DLD1 (cell line): ENCODE results near the gene PATJ.
"Not testable (repeated sequence)": the region's sequence is repeated elsewhere in the genome, so short reads cannot be mapped to it uniquely, and the experiment has no call there.

Experiments used
- in situ Hi-C: cut with HindIII; loops from 2 replicates; pipeline ENCODE4 v1.10.0; 2017; ENCODE audit warnings: low sequenced_read_pairs

Gene PATJ

DNA sequence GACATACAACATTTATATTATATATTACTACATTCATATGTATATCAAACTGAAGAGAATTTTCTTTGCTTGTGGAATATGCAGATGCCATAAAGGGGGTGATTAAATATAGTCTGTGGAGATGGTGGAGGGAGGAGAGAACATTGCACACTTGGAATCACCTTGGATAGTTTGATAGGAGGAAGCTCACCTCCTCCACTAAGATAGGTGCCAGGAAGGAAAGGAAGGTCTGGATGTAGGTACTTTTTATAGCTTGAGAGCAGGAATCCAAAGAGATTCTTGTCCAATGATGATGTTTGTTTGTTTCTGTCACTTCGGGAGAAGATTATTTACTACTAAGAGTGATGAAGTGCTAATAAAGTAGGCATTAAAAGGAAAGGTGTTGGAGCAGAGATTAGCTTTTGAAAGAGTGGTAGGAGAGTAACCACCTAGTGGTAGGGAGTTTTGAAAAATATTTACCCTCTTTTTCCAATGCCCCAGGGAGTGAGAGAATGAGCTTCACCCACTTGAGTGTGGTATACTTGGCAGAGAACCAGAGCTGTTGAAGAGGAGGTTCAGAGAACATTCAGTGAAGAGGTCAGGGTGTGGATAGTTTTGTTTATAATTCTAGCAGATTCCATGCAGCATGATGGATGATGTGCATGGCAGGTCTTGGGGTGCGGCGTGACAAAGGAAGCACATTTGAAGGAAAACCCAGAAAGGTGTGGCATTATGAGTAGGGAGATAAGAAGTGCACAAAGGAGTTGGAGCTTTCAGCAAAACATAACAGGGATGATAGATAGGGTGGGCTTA is 145.0 kb downstream of the PATJ start:
- in situ Hi-C loops = no loop called here

DNA sequence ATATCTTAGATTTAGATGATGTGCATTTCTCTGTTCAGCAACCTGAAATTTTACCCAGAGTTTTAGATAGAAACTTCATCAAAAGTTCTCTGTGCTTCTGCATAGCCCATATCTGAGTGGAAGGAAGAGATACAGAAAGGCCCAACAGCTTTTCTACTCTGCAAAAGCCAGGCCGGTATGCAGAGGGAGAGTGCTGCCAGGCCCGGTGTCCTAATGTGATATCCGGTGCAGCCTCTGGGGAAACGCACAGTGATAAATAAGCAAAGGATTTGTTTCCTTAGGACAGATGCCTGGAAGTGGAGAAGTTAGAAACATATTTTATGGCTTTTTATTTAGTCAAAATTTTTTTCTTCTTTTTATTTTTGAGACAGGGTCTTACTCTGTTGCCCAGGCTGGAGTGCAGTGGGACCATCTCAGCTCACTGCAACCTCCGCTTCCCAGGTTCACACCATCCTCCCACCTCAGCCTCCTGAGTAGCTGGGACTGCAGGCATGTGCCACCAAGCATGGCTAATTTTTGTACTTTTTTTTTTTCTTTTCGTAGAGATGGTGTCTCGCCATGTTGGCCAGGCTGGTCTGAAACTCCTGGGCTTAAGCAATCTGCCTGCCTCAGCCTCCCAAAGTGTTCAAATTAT is 145.8 kb downstream of the PATJ start:
- in situ Hi-C loops = no loop called here

- in situ Hi-C loops = no loop called here
These were observed 146.5 kb downstream of the PATJ start for GRCh38 chr1:61888808-61889207.

DNA sequence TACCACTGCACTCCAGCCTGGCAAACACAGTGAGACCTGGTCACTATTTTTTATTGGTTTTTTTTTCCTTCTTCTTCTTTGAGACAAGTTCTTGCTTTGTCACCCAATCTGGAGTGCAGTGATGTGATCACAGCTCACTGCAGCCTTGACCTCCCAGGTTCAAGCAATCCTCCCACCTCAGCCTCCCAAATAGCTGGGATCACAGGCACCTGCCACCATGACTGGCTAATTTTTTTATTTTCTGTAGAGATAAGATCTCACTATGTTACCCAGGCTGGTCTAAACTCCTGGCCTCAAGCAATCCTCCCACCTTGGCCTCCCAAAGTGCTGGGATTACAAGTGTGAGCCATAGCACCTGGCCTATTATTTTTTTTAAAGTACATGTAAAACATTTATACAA is 148.2 kb downstream of the PATJ start:
- in situ Hi-C loops = not testable (repeated sequence)

DNA sequence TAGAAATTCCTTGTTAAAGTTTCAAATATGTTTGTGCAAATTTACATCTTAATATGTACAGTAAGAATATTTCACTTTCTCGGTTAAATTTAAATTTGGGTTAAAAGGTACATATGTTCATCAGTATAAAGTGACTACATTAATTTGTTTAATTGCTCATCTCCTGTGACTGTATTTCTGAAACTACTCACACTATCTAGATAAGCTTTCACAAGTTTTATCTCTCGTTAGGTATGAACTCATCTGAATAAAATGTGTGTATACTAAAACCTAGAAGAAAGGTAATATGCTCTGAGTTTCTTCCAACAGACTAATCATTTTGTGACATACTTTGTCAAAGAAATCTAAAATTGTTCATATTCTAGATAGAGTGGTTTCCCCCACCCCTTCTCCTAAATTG is 150.7 kb downstream of the PATJ start:
- in situ Hi-C loops = no loop called here

GRCh38 chr1:61894296-61894695 is 152.0 kb downstream of the PATJ start:
- in situ Hi-C loops = not testable (repeated sequence)

DNA sequence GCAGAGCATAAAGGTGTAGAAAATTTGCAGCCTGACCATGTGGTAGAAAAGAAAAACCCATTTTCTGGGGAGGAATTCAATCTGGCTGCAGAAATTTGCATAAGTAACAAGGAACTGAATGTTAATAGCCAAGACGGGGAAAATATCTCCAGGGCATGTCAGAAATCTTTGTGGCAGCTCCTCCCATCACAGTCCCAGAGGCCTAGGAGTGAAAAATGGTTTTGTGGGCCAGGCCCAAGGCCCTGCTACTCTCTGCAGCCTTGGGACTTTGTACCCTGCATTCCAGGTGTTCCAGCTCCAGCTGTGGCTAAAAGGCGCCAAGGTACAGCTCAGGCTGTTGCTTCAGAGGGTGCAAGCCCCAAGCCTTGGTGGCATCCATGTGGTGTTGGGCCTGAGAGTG is 152.9 kb downstream of the PATJ start:
- in situ Hi-C loops = no loop called here

- in situ Hi-C loops = no loop called here
These were observed 156.4 kb downstream of the PATJ start for GRCh38 chr1:61898658-61899057.

DNA sequence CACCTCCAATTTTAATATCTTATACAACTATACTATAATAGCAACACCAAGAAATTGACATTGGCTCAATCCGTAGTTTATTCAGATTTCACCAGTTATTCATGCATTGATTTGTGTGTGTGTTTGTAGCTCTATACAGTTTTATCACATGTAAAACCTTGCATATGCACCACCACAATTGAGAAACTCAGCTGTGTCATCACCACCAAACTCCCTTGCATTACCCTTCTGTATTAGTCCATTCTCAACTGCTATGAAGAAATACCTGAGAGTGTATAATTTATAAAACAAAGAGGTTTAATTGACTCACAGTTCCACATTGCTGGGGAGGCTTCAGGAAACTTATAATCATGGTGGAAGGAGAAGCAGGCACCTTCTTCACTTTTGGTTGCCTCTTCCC is 162.1 kb downstream of the PATJ start:
- in situ Hi-C loops = no loop called here

DNA sequence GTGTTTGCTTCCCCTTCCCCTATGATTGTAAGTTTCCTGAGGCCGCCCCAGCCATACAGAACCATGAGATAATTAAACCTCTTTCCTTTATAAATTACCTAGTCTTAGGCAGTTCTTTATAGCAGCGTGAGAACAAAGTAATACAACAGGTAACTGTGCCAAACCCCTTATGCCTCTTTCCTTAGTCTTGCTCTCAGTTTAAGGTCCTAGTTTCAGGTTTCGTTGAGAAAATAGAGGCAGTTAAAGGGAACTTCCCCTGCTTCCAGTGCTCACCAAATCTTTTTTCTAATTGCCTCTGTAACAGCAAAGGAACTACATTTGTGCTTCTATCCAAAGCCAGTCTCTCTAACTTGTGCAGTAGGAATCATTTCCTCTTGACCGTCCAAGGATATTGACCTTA is 164.8 kb downstream of the PATJ start:
- in situ Hi-C loops = no loop called here

DNA sequence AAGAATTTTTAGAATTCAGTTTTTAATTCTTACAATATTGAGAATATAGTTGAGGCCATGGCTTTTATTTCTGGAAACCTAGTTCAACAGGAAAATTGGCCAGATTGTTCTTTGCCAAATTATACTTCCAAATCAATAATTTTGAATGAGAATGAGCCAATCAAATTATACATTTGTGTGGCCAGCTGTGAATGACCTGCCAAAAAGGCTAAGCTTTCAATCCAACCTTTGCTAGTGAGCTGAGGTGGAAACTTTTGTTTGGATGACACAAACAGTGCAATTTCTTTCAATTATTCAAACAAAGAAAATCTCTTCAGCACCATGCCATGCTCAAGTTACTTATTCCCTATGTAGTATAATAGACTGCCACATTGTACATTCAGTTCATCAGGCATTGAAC is 167.8 kb downstream of the PATJ start:
- in situ Hi-C loops = no loop called here

DNA sequence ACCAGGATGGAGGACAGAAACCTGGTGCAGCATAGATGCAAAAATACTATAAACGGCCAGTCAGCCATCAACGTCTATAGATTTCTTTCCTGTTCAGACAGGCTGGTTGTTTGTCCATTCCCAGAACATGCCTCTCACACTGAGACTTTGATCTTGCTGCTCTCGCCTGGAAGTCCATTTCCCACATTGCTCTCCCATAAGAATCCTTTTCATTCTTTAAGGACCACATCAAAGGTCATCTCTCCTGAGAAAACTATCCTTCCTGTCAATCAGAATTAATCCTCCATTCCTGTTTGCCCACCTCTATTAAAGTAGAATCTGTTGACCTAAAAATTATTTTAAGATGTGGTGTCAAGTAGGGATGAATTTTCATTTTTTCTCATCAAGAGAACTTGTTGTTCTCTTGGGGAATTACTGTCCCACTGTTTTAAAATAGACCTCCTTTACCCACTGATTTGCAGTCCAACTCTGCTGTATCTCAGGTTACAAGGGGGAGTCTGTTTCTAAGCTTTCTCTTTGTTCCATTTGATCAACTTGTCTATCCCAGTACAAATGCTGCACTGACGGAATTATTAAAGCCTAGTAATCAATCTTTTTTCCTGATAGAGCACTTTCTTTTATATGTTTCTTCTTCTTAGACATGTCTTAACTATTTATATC is 172.7 kb downstream of the PATJ start:
- in situ Hi-C loops = no loop called here

DNA sequence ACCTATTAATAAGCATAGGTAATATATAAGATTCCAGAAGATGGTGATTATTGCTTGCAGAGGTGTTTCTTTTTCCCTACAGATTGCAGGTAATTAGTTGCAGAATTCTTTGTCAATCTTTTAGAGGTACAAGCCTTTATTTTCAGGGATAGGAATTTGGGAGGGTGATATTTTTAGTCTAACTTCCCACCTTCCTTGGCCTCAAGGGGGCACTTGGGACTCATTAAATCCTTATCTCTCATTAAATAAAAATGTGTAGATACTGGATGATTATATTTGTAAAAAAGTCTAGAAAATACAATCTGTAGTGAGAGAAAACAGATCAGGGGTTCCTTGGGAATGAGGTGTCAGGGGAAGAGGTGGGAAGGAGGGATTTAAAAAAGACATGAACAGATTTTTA is 179.2 kb downstream of the PATJ start:
- in situ Hi-C loops = no loop called here

DNA sequence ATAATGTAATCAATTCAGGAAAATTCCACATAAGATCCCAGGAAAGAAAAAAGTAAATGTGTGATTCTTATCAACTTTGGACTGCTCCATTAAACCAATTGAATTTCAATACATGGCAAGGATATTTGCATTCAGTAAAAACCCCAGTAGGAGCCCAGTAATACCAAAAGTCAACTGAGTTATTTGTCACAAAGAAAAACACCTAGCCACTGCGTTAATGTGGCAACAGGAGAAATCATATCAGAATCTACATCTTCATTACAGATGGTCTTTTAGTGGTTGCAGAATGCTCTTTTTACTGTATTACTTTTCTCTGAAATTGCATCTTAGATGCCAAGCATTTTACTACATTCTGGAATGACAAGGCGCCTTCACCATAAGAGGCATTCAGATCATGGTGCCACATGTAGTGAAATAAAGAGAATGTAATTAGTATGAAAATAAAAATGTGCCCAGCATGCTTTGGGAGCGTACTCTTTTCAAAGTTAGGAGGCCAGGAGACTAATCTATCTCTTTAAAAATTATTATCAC is 180.7 kb downstream of the PATJ start:
- in situ Hi-C loops = no loop called here

GRCh38 chr1:61925591-61926298 is 183.5 kb downstream of the PATJ start:
- in situ Hi-C loops = no loop called here

DNA sequence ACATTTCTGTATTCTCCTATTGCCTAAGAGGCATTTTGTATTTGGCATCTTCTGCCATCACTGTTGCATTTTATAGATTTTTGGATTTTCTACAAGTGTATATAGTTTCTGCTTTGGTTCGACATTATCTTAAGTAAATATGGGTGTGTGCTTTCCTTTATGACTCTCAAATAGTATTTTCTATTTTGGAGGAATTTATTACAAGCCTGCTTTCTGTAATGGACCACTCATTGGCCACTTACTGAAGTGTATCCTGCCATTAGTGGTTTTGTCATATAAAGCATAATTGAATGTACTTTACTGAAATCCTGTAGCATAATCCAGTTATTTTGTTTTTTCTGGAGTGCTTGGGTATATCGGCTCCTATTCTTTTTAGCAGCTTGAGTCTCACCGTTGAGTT is 184.3 kb downstream of the PATJ start:
- in situ Hi-C loops = no loop called here

DNA sequence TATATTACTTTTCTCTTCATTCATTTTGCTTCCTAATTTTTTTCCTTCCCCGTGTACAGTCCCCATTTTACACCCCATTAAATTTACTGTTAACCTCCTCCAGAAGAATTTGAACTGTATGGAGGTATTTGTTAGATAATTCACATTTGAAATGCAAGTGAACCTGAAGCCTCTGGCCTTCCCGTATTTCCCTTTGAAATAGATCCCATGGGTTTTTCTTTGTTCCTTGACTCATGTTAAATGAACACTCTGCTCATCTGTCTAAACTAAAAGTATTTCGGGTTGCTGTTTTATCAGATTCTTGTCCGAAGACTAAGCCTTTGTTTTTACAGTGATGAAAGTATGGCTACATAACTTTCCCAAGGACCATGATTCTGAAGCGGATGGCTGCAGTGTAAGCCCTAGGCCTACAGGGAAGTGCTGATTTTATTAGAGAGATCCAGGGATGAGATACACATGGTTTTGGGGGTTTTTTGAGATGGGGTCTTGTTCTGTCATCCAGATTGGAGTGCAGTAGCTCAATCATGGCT is 187.9 kb downstream of the PATJ start:
- in situ Hi-C loops = no loop called here

DNA sequence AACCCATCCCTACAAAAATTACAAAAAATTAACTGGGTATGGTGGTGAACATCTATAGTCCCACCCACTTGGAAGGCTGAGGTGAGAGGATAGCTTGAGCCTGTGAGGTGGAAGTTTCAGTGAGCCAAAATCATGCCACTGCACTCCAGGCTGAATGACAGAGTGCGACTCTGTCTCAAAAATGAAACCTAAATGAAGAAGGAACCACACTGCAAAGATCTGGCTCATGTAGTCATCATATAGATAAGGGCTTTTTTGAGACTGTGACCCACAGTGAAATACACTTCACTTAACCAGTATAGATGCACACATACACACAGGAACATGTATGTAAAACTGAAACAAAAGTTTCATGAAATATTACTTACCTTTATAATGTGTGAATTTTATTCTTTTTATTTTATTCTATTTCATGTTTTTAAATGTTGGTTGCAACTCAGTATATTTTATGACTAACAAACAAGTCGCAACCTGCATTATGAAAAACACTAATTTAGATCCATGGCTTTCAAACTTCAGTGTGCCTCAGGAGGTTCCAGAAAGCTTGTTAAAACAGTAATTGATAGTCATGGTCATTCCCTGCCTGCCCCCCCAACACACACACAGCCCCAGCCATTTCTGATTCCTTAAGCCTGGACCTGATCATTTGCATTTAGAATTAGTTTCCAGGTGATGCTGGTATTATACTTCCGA is 189.5 kb downstream of the PATJ start:
- in situ Hi-C loops = no loop called here

- in situ Hi-C loops = no loop called here
These were observed 193.2 kb downstream of the PATJ start for GRCh38 chr1:61935516-61935915.

DNA sequence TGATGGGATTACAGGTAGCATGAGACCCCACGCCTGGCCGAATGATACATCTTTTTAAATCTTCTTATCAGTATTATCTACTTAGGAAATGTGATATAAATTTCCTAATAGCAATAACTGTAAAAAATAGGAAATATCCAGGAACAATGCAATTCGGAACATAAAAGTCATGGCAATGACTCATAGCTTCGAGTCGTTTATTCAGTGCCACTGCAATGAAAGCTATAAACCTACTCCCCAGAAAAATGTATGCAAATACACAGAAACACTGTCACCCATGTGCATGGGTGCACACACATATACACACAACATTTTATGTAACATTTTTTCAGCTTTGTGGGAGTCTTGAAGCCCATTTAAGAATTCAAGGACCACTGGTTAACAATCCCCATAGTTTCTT is 194.6 kb downstream of the PATJ start:
- in situ Hi-C loops = no loop called here
